Karpas-422 (cell line): ENCODE measurements around the gene SPTB. TPM values are rescaled to one million over a fixed set of nuclear protein-coding genes. Genes with fewer than 3 reads are reported as not detected.

Experiments used
- DNase-seq: peaks from one replicate; pipeline ENCODE4 v3.0.0-alpha.2; 2015
- H2AFZ ChIP-seq: fragments of 200-600 bp; sonication (generic); 2 replicates; pipeline ENCODE4 v1.6.1; 2014; ENCODE audit warnings: antibody characterized with exemption, low read length, mixed read lengths
- H3K27ac ChIP-seq: fragments of 200-600 bp; sonication (generic); 2 replicates; pipeline ENCODE4 v1.5.1; 2014; ENCODE audit warnings: mild to moderate bottlenecking, low read length, moderate library complexity
- H3K27me3 ChIP-seq: fragments of 200-600 bp; sonication (generic); 2 replicates; pipeline ENCODE4 v1.6.1; 2014; ENCODE audit warnings: low read length, mixed read lengths
- H3K36me3 ChIP-seq: fragments of 200-600 bp; sonication (generic); 2 replicates; pipeline ENCODE4 v1.6.1; 2014; ENCODE audit warnings: low read length, mixed read lengths; ENCODE audit not compliant: insufficient read depth
- H3K4me1 ChIP-seq: fragments of 200-600 bp; sonication (generic); 2 replicates; pipeline ENCODE4 v1.6.1; 2014; ENCODE audit warnings: mild to moderate bottlenecking, low read length, mixed read lengths
- H3K4me2 ChIP-seq: fragments of 200-600 bp; sonication (generic); 2 replicates; pipeline ENCODE4 v1.6.1; 2014; ENCODE audit warnings: low read length, low read depth, mild to moderate bottlenecking; ENCODE audit not compliant: poor library complexity, severe bottlenecking
- H3K4me3 ChIP-seq: fragments of 200-600 bp; sonication (generic); 2 replicates; pipeline ENCODE4 v1.5.1; 2014; ENCODE audit warnings: mild to moderate bottlenecking, antibody characterized with exemption, low read length, mixed read lengths
- H3K79me2 ChIP-seq: fragments of 200-600 bp; sonication (generic); 2 replicates; pipeline ENCODE4 v1.6.1; 2014; ENCODE audit warnings: mild to moderate bottlenecking, low read length, mixed read lengths
- H3K9ac ChIP-seq: fragments of 200-600 bp; sonication (generic); 2 replicates; pipeline ENCODE4 v1.6.0; 2014; ENCODE audit warnings: low read length
- H3K9me2 ChIP-seq: fragments of 200-600 bp; sonication (generic), shearing (Covaris generic); replicated peaks from 2 replicates; pipeline ENCODE4 v1.6.0; 2014; ENCODE audit warnings: mild to moderate bottlenecking, low read length, moderate library complexity; ENCODE audit not compliant: insufficient read depth
- H3K9me3 ChIP-seq: fragments of 300-700, 200-600 bp; sonication (generic); 2 replicates; pipeline ENCODE4 v1.6.1; 2014; ENCODE audit warnings: low read length, mixed read lengths
- H4K20me1 ChIP-seq: fragments of 200-600 bp; sonication (generic); 2 replicates; pipeline ENCODE4 v1.6.1; 2014; ENCODE audit warnings: mild to moderate bottlenecking, antibody characterized with exemption, low read length, low read depth; ENCODE audit not compliant: insufficient read depth
- total RNA-seq: library from RNA; depleted of rRNA; stranded (reverse); fragments of >200 nt; shearing (Covaris generic); gene quantifications from 2 replicates; pipeline ENCODE4 v1.2.3, GENCODE V29; 2014; ENCODE audit warnings: low replicate concordance

The SPTB gene
- total RNA-seq, 1 experiment from 2014 or later = not detected

- no peak overlapping the region for H3K4me3 ChIP-seq
- no peak for DNase-seq
- no peak overlapping the region for H3K4me2 ChIP-seq
- no peaks in the 10 kb centered on the region for H3K36me3 ChIP-seq
- H4K20me1 ChIP-seq = no peaks in the 10 kb centered on the region
- H3K9me2 ChIP-seq = no peaks in the 10 kb centered on the region
- no peak overlapping the region for H3K27ac ChIP-seq
- no peaks in the 10 kb centered on the region for H3K27me3 ChIP-seq
- H3K4me1 ChIP-seq = no peaks in the 10 kb centered on the region; the same call in 1 of the 2 replicates
- H3K9ac ChIP-seq = no peak overlapping the region
- no peak overlapping the region for H2AFZ ChIP-seq
- H3K9me3 ChIP-seq = no peaks in the 10 kb centered on the region
- no peaks in the 10 kb centered on the region for H3K79me2 ChIP-seq
These were observed 62.1 kb downstream of the SPTB start for GRCh38 chr14:64817631-64818030.

- Histone ChIP-seq H3K36me3 (no peaks in the 10 kb centered on the region), H4K20me1 (no peaks in the 10 kb centered on the region), H2AFZ (no peak overlapping the region), H3K9ac (no peak overlapping the region), H3K27me3 (no peaks in the 10 kb centered on the region), H3K27ac (no peak overlapping the region), H3K4me2 (no peak overlapping the region), H3K4me1 (peaks cover 5% of the 10 kb centered on the region; the same call in 1 of the 2 replicates), H3K4me3 (no peak overlapping the region), H3K9me3 (no peaks in the 10 kb centered on the region), H3K9me2 (no peaks in the 10 kb centered on the region), H3K79me2 (no peaks in the 10 kb centered on the region)
- no peak for DNase-seq
These were observed 63.4 kb downstream of the SPTB start for GRCh38 chr14:64816221-64816783.

- no peak overlapping the region for H3K27ac ChIP-seq
- no peak overlapping the region for H3K4me2 ChIP-seq
- no peak overlapping the region for H2AFZ ChIP-seq
- H3K4me1 ChIP-seq = peaks cover 5% of the 10 kb centered on the region; the same call in 1 of the 2 replicates
- no peak overlapping the region for H3K4me3 ChIP-seq
- H3K9me3 ChIP-seq = no peaks in the 10 kb centered on the region
- H4K20me1 ChIP-seq = no peaks in the 10 kb centered on the region
- no peaks in the 10 kb centered on the region for H3K27me3 ChIP-seq
- no peaks in the 10 kb centered on the region for H3K36me3 ChIP-seq
- no peak overlapping the region for H3K9ac ChIP-seq
- no peaks in the 10 kb centered on the region for H3K79me2 ChIP-seq
- H3K9me2 ChIP-seq = no peaks in the 10 kb centered on the region
- DNase-seq = no peak
These were observed 64.5 kb downstream of the SPTB start for GRCh38 chr14:64815257-64815656.

- Histone ChIP-seq H3K4me2 (no peak overlapping the region), H3K27me3 (no peaks in the 10 kb centered on the region), H3K4me3 (no peak overlapping the region), H3K27ac (no peak overlapping the region), H3K79me2 (no peaks in the 10 kb centered on the region), H3K9me2 (no peaks in the 10 kb centered on the region), H3K9me3 (no peaks in the 10 kb centered on the region), H3K4me1 (peaks cover 5% of the 10 kb centered on the region; the same call in 1 of the 2 replicates), H3K9ac (no peak overlapping the region), H4K20me1 (no peaks in the 10 kb centered on the region), H2AFZ (no peak overlapping the region), H3K36me3 (no peaks in the 10 kb centered on the region)
- DNase-seq = no peak
These were observed 67.3 kb downstream of the SPTB start for GRCh38 chr14:64812412-64812811.

- DNase-seq = no peak
- Histone ChIP-seq H3K79me2 (no peaks in the 10 kb centered on the region), H3K4me3 (no peak overlapping the region), H3K9ac (no peak overlapping the region), H3K36me3 (no peaks in the 10 kb centered on the region), H3K9me2 (no peaks in the 10 kb centered on the region), H3K4me2 (no peak overlapping the region), H3K9me3 (no peaks in the 10 kb centered on the region), H3K27ac (no peak overlapping the region), H3K4me1 (peaks cover 5% of the 10 kb centered on the region; the same call in 1 of the 2 replicates), H4K20me1 (no peaks in the 10 kb centered on the region), H2AFZ (no peak overlapping the region), H3K27me3 (no peaks in the 10 kb centered on the region)
These were observed 68.0 kb downstream of the SPTB start for GRCh38 chr14:64811676-64812075.

- Histone ChIP-seq H3K4me3 (no peak overlapping the region), H3K4me2 (no peak overlapping the region), H4K20me1 (no peaks in the 10 kb centered on the region), H3K36me3 (no peaks in the 10 kb centered on the region), H3K9me3 (no peaks in the 10 kb centered on the region), H2AFZ (no peak overlapping the region), H3K4me1 (peaks cover 5% of the 10 kb centered on the region; the same call in 1 of the 2 replicates), H3K27me3 (no peaks in the 10 kb centered on the region), H3K79me2 (no peaks in the 10 kb centered on the region), H3K27ac (no peak overlapping the region), H3K9me2 (no peaks in the 10 kb centered on the region), H3K9ac (no peak overlapping the region)
- no peak for DNase-seq
These were observed 71.3 kb downstream of the SPTB start for GRCh38 chr14:64808449-64808848.

- no peaks in the 10 kb centered on the region for H3K27me3 ChIP-seq
- peaks cover 4% of the 10 kb centered on the region; the same call in 1 of the 2 replicates for H3K4me1 ChIP-seq
- no peak overlapping the region for H2AFZ ChIP-seq
- no peak for DNase-seq
- H3K9me3 ChIP-seq = no peaks in the 10 kb centered on the region
- H3K79me2 ChIP-seq = no peaks in the 10 kb centered on the region
- no peak overlapping the region for H3K4me2 ChIP-seq
- no peak overlapping the region for H3K9ac ChIP-seq
- no peak overlapping the region for H3K27ac ChIP-seq
- no peaks in the 10 kb centered on the region for H4K20me1 ChIP-seq
- no peak overlapping the region for H3K4me3 ChIP-seq
- no peaks in the 10 kb centered on the region for H3K36me3 ChIP-seq
- H3K9me2 ChIP-seq = no peaks in the 10 kb centered on the region
These were observed 72.2 kb downstream of the SPTB start for GRCh38 chr14:64807551-64807950.

- Histone ChIP-seq H3K36me3 (no peaks in the 10 kb centered on the region), H2AFZ (no peak overlapping the region), H3K4me3 (no peak overlapping the region), H3K79me2 (no peaks in the 10 kb centered on the region), H3K9me3 (no peaks in the 10 kb centered on the region), H3K27me3 (no peaks in the 10 kb centered on the region), H3K9me2 (no peaks in the 10 kb centered on the region), H3K9ac (no peak overlapping the region), H3K4me2 (no peak overlapping the region), H3K4me1 (no peaks in the 10 kb centered on the region), H3K27ac (no peak overlapping the region), H4K20me1 (no peaks in the 10 kb centered on the region)
- no peak for DNase-seq
These were observed 72.7 kb downstream of the SPTB start for GRCh38 chr14:64806862-64807495.
